GM21576 (cell line): ENCODE results near the gene CDK8.

Experiments used
- ATAC-seq: cut with Tn5 transposase; IDR thresholded peaks from one replicate; pipeline ENCODE4 v1.9.1; 2021; ENCODE audit warnings: mild to moderate bottlenecking, moderate library complexity; ENCODE audit not compliant: unreplicated experiment

The CDK8 gene

GRCh38 chr13:26379831-26380230 lies 125.9 kb downstream of the CDK8 start:
- ATAC-seq, result no peak

GRCh38 chr13:26380930-26381329 lies 127.0 kb downstream of the CDK8 start:
- no peak for ATAC-seq

DNA sequence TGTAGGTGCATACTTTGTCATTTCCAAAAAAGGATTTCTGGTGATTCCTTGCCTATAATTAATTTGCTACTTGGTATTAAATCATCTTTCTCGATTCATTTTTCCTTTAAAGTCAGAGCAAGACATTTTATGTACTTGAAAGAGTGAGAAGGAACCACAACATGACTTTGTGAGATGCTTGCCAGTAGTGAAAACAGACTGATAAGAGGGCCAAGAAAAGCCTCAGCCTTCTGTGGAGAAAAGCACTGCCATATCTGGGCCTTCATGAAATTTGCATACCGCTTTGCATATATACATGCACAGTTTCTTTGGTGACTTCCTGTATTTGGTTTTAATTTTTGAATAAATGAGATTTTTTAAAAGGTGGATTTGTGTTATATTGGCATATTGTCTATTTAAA lies 128.4 kb downstream of the CDK8 start:
- ATAC-seq, result no peak

DNA sequence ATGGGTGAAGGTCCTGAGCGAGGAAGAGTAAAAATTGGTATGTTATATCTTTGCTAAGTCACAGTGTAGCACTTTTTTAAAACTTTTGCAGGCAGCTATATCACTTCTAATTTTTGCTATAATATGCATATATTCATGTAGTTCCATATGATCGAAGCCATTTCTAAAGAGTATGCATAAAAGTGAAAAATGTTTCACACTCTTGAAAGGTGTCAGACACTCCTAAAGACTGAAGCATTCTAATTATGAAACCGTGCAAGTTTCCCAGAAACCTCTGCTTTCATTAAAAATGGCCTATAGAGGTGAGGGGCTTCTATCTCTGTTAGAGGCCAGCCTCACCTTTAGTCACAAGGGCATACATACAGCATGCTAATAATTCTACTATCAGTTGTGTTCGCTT lies 128.9 kb downstream of the CDK8 start:
- no peak for ATAC-seq

DNA sequence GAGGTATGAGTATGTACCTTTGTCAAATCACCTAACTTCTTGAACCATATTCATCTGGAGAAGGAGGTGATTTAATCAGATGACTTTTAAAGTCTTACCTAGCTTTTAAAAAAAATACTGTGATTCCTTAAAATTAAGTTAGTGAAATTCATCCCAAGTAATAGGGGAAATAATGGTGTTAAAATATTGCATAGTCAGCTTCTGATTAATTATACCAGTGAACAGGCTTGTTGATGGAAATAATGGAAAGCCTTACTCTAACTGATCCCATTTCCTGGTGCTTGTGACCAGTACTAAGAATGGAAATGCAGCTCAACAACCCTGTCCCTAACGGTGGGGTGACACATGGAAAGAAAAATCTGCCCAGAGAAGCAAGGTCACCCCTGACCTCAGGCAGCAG lies 130.7 kb downstream of the CDK8 start:
- no peak for ATAC-seq

DNA sequence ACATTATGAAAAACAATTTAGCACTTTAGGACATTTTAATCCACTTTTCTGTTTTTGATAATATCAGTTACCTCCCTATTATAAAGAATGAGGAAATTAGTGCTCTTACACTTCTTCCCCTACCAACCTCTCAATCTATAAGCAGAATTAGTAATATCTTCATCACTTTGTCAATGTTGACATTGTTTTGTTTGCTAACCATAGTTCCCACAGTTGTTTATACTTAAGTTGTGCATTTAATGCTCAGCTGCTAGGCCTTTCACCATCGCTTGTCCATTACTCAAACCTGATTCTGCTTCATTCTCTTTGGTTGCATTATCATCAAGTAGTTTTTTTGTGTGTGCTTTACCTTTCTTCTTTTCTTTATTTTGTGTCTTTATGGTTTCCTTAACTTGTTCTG lies 132.1 kb downstream of the CDK8 start:
- no peak for ATAC-seq

- no peak for ATAC-seq
Observed at GRCh38 chr13:26390203-26390602, 136.3 kb downstream of the CDK8 start.

GRCh38 chr13:26400545-26400944 lies 146.6 kb downstream of the CDK8 start:
- ATAC-seq, result no peak

GRCh38 chr13:26401069-26401468 lies 147.1 kb downstream of the CDK8 start:
- ATAC-seq, result no peak

DNA sequence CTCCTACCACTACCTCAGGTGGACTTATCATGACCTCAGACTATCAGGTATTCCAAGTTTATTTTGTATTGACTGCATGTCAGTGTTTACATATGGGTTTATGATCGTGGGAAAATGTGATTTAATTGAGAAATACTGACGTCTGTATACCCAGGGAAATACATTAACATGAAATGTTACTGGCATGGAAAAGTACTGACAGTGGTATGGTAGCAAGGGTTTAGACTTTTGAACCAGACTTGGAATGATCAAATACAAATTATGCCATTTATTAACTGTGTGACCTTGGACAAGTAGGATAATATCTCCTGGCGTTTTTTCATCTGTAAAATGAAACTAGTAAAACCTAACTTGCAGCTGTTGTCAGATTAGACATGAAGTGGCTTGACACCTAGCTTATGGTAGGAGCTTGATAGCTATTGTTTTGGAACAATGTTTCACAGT lies 147.7 kb downstream of the CDK8 start:
- ATAC-seq, result no peak

DNA sequence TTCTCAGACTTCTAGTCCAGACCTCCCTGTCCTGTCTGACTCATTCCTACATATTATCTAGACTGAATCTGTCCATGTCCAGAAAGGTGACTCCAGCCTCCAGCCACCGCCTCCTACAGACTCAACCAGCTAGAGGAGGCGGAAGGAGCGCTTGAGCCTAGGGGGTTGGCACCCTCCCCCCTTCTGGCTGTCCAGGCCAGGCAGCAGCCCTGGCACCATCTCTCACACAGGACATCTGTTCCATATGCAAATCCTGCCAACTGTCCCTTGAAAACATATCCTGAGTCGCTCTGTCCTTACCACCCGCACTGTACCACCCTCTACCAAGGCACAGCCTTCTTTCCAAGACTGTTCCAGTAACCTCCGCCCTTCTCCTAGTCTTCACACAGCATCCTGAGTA lies 152.9 kb downstream of the CDK8 start:
- ATAC-seq, result no peak

DNA sequence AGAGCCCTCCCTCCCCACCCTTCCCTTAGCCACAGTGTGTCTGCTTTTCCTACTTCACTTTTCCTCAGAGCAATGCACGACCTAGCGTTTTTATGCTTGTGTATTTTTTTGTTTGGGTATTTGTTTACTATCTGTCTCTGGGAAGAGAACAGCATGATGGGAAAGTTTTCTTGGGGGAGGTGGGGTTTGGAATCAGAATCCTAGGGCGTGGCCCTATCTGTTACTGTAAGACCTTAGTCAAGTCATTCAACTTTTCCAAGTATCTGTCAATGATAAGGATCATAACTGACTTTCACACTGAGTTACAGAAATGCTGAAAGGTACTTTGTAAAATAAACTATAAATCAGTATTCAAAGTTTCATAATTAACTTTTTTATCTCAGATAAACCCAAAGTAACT lies 157.3 kb downstream of the CDK8 start:
- no peak for ATAC-seq

DNA sequence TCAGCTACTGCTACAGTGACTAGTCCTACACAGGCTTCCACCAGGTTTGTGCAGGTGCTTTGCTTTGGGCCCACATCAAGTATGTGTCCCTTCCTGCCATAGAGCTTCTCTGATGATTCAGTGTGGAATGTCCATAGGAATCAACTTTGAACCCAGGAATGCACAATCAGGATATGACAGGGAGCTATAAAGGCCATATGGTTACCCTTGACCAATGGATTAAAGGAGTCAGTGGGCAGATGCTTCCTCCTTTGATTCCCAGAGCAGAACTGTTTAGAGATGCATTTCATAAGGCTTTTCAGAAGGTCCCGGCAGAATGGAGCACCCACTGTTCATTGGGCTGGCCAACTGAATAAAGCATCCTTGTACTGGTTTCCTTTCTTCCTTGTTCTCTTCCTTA lies 158.3 kb downstream of the CDK8 start:
- ATAC-seq, result no peak

DNA sequence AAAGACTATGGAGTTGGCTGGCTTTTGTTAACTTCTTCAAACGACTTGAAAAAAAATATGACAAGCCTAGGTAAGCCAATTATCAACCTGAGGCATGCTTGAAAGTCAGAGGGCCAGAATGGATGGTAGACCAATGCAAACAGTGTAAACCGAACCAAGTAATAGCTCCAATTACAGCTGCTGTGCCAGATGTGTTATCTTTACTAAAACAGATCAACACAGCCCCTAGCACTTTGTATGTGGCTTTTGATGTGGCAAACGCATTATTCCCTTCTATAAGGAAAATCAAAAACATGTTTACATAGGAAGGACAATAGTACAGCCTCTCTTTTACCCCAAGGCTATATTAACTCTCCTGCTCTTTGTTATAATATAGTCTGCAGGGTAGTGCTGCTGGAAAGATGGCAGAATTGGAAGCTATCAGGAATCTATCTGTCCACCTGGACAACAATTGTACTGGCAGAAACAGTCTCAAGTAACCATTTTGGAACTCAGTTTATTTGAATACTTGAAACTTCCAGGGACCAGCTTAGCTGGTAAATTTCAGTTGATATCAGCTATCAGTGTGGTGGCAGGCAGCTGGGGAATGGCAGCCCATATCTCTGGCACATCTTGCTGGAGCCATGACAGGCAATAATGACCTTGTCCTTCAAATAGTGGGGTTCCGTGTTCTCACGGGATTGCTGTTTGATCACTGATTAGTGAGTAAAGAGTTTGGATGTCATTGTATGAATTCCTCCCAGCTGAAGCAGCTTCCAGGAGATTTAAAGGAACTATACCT lies 159.2 kb downstream of the CDK8 start:
- ATAC-seq, result no peak

- ATAC-seq, result no peak
Observed at GRCh38 chr13:26420282-26420960, 166.5 kb downstream of the CDK8 start.

DNA sequence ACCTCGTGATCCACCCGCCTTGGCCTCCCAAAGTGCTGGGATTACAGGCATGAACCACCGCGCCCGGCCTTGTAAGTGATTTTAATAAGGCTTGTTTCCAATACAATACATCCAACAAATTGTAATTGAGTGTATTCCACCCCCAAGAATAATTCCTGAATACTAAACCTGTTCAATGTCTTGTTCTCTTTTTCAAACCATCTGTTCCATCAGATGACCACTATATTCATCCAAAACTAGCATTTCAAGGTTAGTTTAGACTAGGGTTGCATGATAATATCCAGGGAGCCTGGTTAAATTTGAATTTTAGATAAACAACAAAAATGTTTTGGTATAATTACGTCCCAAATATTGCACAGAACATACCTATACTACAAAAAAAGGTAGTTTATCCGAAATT lies 168.1 kb downstream of the CDK8 start:
- no peak for ATAC-seq

DNA sequence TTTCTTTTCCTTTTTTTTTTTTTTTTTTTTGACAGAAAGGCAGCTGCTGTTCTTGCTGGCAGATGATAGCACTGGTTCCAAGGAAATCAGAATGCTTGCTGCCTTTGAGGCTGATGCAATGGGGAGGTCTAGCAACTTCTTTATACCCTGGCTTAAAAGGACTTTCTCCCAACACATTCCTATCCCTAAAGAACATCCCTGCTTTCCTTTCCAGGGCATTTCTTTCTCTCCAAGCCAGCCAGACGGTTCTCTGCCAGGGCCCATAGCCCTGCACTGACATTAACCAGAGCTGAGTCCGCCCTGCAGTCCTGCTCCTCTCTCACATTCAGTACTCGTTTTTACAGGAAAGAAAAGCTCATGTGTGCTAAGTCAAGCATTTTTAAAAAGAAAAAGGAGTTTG lies 169.7 kb downstream of the CDK8 start:
- no peak for ATAC-seq

DNA sequence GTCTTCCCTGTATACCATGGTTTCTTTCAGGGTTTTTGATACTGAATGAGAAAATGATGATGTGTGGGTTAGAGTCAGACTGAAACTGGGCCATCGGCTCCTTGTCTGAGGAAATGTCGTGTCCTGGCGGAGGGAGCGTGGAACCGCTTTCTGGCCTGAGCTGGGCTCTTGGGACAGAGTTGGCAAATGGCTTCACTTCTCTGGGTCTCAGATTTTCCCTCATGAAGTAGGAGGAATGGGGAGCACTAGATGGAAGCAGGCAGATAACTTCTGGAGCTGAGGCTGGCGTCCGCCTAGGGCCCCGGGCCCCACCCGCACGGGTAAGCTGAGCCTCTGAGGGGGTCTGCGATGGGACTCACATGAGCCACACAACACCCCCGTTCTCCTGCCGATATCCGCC lies 170.3 kb downstream of the CDK8 start:
- no peak for ATAC-seq

DNA sequence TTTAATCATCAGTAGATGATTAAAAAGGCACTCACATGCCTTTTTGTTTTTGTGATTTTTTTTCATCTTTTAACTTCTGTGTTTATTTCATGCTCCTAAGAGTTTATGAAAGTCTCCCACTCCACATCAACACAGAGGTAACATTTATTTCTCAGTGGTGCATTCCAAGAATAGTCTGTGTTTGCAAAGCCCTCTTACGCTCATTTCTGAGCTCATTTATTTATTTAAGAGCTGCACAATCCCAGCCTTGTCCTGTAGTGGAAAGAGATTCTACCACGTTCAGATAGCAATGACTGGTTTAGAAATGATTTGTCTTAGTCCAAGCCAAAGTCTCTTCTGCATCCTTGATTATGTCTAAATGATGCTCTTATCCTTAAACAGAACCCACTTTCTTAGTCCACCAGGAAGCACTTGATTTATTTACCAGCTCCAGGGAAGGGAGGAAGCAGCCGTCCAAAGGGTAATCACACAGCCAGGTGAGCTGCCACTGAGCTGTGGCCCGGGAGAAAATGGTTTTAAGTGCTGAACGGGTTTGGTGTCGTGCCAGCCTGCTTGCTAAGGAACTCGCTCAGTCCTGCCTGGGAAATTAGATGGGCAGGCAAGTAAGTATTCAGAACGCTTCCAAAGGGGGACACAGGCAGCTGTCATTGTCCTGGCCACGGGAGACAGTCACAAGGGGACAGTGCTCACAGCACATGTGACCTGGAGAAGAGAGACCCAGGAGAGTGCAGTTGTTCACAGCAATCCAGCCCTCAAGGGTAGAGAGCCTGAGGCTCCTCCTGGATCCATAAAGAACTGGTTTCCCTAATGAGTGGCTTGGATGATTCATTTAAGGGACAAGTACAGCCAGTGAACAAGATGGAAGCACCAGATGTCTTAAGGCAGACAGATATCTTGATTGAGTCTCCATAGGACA lies 171.8 kb downstream of the CDK8 start:
- no peak for ATAC-seq

- ATAC-seq, result no peak
Observed at GRCh38 chr13:26433776-26434175, 179.8 kb downstream of the CDK8 start.

- no peak for ATAC-seq
Observed at GRCh38 chr13:26435171-26435570, 181.2 kb downstream of the CDK8 start.

GRCh38 chr13:26435646-26436045 lies 181.7 kb downstream of the CDK8 start:
- no peak for ATAC-seq
